GM19238 (cell line): ENCODE measurements around the gene KCTD21.

Experiments used
- DNase-seq: peaks from one replicate; pipeline ENCODE4 v3.0.0; 2011; ENCODE audit warnings: low spot score; ENCODE audit not compliant: insufficient read length

KCTD21 gene

GRCh38 chr11:78201096-78201818, 12.8 kb upstream of the KCTD21 start:
- no peak for DNase-seq

GRCh38 chr11:78200553-78200952, 12.1 kb upstream of the KCTD21 start:
- no peak for DNase-seq

- no peak for DNase-seq
These were observed 11.6 kb upstream of the KCTD21 start for GRCh38 chr11:78200061-78200460.

- DNase-seq = no peak
These were observed 11.2 kb upstream of the KCTD21 start for GRCh38 chr11:78199653-78200015.

GRCh38 chr11:78199015-78199652, 10.7 kb upstream of the KCTD21 start:
- DNase-seq = no peak

- no peak for DNase-seq
These were observed 9.4 kb upstream of the KCTD21 start for GRCh38 chr11:78197816-78198215.

- DNase-seq = no peak
These were observed 8.2 kb upstream of the KCTD21 start for GRCh38 chr11:78196661-78197091.

- no peak for DNase-seq
These were observed 7.6 kb upstream of the KCTD21 start for GRCh38 chr11:78195917-78196560.

GRCh38 chr11:78194490-78194889, 6.1 kb upstream of the KCTD21 start:
- DNase-seq = no peak

- DNase-seq = no peak
These were observed 5.4 kb upstream of the KCTD21 start for GRCh38 chr11:78193806-78194205.

- no peak for DNase-seq
These were observed 4.5 kb upstream of the KCTD21 start for GRCh38 chr11:78192911-78193351.

- no peak for DNase-seq
These were observed 3.8 kb upstream of the KCTD21 start for GRCh38 chr11:78192223-78192719.

GRCh38 chr11:78190871-78191538, 2.6 kb upstream of the KCTD21 start:
- no peak for DNase-seq

- no peak for DNase-seq
These were observed 1.9 kb upstream of the KCTD21 start for GRCh38 chr11:78190374-78190773.

GRCh38 chr11:78189851-78190250, 1.4 kb upstream of the KCTD21 start:
- DNase-seq = no peak

GRCh38 chr11:78189174-78189724, 823 bp upstream of the KCTD21 start:
- no peak for DNase-seq

- DNase-seq = peak; percentile 48
These were observed 800 bp downstream of the KCTD21 start for GRCh38 chr11:78187366-78188285.

GRCh38 chr11:78181185-78181584, 7.2 kb downstream of the KCTD21 start:
- DNase-seq = no peak

GRCh38 chr11:78180751-78181150, 7.7 kb downstream of the KCTD21 start:
- no peak for DNase-seq

GRCh38 chr11:78179459-78180071, 8.9 kb downstream of the KCTD21 start:
- DNase-seq = no peak
